Gastroesophageal sphincter (tissue), 3 donors: ENCODE results near the gene PNKP.

Experiments
- EP300 ChIP-seq: sonication (generic); formaldehyde crosslinking; IDR thresholded peaks from one replicate; pipeline ENCODE4 v1.6.1; 2017; ENCODE audit warnings: antibody characterized with exemption, mild to moderate bottlenecking
- POLR2A ChIP-seq, 2 donors: fragments of 450-650 bp; IDR thresholded peaks; one replicate each; pipeline ENCODE4 v1.6.1; 2017; ENCODE audit warnings: antibody characterized with exemption in 2 of 2, mild to moderate bottlenecking in 2 of 2, moderate library complexity in 1 of 2
- POLR2AphosphoS5 ChIP-seq: sonication (generic); formaldehyde crosslinking; IDR thresholded peaks from one replicate; pipeline ENCODE4 v1.6.1; 2017; ENCODE audit warnings: antibody characterized with exemption
- TF ChIP-seq, protein P1 (sequence below), 4 experiments: fragments of 200-600 bp in 2 of 4; fragments of 450-650 bp in 2 of 4; sonication (generic) in 1 of 4; IDR thresholded peaks; one replicate each; pipeline ENCODE4 v1.5.1; 2017 to 2019; ENCODE audit warnings: antibody characterized with exemption in 4 of 4, mild to moderate bottlenecking in 2 of 4, moderate library complexity in 2 of 4

DNA sequence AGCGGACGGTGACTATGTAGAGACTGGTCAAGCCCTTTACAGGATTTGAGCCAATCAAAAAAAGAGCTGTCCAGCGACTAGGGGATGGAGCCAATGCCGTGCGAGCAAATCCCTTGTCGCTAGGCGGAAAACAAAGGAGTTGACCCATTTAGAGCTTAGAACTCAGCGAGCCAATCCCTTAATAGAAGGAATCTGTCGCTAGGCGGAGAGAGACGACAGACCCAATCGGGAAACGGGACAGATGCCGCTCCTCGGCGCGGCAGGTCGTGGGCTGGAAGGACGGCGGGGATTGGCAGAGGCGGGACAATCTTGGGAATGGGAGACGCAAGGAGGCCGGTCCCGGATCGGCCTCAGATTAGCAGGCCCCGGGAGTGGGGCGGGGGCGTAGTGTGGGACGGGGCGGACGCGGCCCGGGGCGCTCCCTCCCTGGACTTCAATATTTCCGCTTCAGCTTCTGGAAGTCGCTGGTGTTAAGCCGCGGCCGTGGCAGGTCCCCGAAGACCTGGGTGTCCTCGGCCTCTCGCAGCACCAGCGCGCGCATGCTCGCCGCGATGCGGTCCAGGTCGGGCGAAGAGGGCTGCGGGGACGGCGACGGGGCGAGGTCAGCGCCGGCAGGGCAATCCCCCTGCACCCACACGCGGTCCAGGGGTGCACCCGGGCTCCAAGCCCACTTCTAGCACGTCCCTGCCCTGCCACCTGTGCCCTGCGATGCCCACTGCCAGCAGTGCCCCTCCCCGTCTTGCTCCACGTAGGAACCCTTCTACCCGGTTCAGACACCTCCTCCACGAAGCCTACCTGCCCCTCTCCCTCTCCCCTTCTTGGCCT, 2.3 kb upstream of the PNKP start:
- TF ChIP-seq, protein P1, sequence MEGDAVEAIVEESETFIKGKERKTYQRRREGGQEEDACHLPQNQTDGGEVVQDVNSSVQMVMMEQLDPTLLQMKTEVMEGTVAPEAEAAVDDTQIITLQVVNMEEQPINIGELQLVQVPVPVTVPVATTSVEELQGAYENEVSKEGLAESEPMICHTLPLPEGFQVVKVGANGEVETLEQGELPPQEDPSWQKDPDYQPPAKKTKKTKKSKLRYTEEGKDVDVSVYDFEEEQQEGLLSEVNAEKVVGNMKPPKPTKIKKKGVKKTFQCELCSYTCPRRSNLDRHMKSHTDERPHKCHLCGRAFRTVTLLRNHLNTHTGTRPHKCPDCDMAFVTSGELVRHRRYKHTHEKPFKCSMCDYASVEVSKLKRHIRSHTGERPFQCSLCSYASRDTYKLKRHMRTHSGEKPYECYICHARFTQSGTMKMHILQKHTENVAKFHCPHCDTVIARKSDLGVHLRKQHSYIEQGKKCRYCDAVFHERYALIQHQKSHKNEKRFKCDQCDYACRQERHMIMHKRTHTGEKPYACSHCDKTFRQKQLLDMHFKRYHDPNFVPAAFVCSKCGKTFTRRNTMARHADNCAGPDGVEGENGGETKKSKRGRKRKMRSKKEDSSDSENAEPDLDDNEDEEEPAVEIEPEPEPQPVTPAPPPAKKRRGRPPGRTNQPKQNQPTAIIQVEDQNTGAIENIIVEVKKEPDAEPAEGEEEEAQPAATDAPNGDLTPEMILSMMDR (IDR thresholded peaks at IDR 0.05): peak in 1 of 4 experiments; percentile 14
- TF ChIP-seq POLR2A (IDR thresholded peaks at IDR 0.05) (peak; percentile 40 to 59), POLR2AphosphoS5 (peak; percentile 67), EP300 (no peak)
